ENCODE data around the gene C1orf87.

The C1orf87 gene

GRCh38 chr1:60066001-60066400 is 7.6 kb downstream of the C1orf87 start:
- FAIRE-seq (no peak), DNase-seq (ENCODE audit: extremely low spot score, insufficient read length, low read depth) (no peak)

DNA sequence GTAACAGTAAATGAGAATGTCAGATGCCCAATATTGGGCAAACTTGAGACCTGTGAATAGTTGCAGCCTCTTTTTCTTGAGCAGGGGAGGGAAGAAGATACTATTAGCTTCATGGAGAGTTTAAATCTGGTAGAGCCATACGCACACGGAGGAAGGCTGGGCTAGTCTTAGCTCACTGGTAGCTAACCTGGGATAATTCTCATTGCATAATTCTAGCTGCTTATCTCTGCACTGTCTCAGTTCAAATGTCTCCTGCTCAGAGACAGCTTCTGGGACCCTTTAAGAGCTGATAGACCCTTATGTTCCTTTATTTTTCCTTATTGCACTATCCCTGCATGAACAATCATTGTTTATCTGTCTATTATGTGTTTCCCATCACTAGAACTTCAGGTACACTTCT is 8.4 kb downstream of the C1orf87 start:
- no peak for DNase-seq (ENCODE audit: extremely low spot score, insufficient read length, low read depth)
- FAIRE-seq, result no peak

- no peak for DNase-seq (ENCODE audit: extremely low spot score, insufficient read length, low read depth)
Measured at GRCh38 chr1:60063561-60063960, 10.0 kb downstream of the C1orf87 start.

GRCh38 chr1:60059468-60059867 is 14.1 kb downstream of the C1orf87 start:
- FAIRE-seq (no peak), DNase-seq (ENCODE audit: extremely low spot score, insufficient read length, low read depth) (no peak)

More at GRCh38 chr1:60063561-60063960, 10.0 kb downstream of the C1orf87 start:
- no peak for FAIRE-seq

GRCh38 chr1:60055336-60055735 is 18.2 kb downstream of the C1orf87 start:
- no peak for FAIRE-seq
- no peak for DNase-seq (ENCODE audit: extremely low spot score, insufficient read length, low read depth)

DNA sequence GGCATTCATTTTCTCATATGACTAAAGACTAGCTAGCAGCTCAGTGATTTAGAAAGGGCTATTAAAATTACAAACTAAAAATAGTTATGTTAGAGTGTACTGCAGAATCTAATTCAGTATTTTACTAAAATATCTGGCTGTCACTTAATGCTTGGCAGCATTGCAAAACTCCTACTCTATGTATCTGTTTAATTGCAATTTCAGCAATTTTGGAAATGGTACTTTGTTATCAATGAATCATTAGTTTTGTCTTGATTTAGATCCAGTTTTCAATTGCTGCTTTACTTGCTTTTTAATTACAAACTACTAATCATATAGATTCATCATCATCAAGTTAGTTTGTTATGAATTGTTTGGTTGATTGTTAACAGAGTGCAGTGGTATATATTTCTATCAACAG is 19.2 kb downstream of the C1orf87 start:
- no peak for FAIRE-seq
- no peak for DNase-seq (ENCODE audit: extremely low spot score, insufficient read length, low read depth)

GRCh38 chr1:60052601-60053000 is 21.0 kb downstream of the C1orf87 start:
- DNase-seq (ENCODE audit: extremely low spot score, insufficient read length, low read depth) (no peak), FAIRE-seq (no peak)

- FAIRE-seq, result no peak
- no peak for DNase-seq (ENCODE audit: extremely low spot score, insufficient read length, low read depth)
Measured at GRCh38 chr1:60051191-60051590, 22.4 kb downstream of the C1orf87 start.

GRCh38 chr1:60049188-60049587 is 24.4 kb downstream of the C1orf87 start:
- FAIRE-seq (no peak), DNase-seq (ENCODE audit: extremely low spot score, insufficient read length, low read depth) (no peak)

DNA sequence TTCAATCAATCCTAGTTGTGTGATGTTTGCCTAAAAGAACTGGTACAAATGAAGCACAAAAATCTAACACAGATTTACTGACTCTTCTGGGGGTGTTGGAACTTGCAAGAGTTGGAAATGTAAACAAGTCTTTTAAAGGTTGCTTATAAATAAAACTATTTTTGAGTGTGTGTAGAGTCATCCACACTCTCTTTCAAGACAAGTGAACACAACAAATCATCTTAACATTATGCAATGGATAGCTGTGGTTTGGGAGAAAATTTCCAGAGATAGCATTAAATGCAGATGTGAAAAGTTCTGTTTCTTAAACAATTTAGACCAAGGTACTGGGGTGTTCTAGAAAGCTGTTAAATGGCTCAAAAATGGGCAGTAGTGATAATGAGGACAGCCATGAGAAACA is 28.7 kb downstream of the C1orf87 start:
- DNase-seq (ENCODE audit: extremely low spot score, insufficient read length, low read depth) (no peak), FAIRE-seq (no peak)

DNA sequence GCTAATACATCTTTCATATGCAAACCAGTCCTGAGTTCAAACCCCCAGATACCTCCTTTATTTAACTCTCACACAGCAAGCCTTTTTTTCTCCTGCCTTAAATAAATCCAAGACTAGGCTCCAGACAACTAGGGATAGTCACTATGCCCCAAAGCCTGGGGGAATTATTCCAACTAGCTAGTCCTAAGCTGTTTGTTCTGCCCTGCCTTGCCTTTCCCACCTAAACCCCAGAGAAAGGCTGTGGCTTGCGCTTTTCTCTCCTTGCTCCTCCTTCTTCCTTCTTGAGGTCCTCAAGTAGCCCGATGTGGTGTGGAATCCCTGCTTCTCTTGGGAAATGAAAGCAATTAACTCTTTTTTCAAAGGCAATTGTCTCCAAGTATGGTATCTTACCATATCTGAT is 31.8 kb downstream of the C1orf87 start:
- no peak for FAIRE-seq

DNA sequence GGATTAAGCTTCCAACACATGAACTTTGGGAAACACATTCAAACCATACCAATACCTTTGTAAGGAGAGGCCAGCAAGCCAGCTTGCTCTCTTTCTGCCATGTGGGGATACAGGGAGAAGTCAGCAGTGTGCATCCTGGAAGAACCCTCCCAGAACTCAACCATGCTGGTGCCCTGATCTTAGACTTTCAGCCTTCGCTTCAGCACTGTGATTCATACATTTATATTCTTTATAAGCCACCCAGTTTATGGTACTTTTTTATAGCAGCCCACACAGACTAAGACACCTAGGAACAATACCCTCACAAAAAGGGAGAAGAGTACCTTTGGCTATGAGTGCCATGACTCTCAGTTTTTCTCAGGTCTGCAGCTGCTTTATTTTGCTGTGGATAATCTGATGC is 35.9 kb downstream of the C1orf87 start:
- FAIRE-seq (no peak), DNase-seq (ENCODE audit: extremely low spot score, insufficient read length, low read depth) (no peak)

More for the DNA sequence above, 31.8 kb downstream of the C1orf87 start:
- no peak for DNase-seq (ENCODE audit: extremely low spot score, insufficient read length, low read depth)

GRCh38 chr1:60036856-60037460 is 36.6 kb downstream of the C1orf87 start:
- FAIRE-seq, result no peak
- no peak for DNase-seq (ENCODE audit: extremely low spot score, insufficient read length, low read depth)

DNA sequence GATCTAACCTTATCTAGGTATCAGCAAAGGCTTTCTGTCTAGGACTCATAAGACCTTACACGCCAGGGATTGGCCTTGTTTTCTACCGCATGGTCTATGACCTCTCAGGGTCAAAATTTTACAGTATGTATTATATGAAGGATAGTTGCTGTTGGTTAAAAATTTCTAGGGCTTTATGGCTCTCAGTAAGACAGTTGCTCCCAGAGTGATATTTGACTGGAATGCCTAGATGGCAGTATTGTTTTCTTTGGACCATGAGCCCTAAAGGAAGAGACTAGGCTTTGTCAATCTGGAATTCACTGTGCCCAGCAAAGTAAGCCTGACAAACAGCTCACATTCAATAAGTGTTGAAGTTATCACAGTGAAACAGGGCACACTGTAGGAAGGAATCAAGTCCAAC is 37.6 kb downstream of the C1orf87 start:
- FAIRE-seq, result no peak
- DNase-seq (ENCODE audit: extremely low spot score, insufficient read length, low read depth), result no peak

DNA sequence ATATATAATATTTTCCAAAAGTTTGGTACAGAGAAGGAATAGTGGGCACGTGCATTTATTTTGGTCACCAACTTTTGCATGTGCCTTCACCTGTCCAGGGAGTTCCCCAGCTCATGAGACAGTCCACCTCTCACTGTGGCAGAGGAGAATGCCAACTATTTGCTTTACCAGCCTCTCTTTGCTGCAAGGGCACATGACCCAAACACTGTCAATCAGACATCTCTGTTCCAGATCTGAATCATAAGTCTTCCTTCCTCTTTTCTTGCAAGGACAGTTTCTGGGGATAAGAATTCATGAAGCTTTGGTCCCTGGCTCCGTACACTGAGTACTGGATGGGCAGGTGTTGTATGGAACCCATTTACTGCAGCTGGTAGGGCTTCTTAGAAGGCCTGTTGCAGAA is 38.6 kb downstream of the C1orf87 start:
- DNase-seq (ENCODE audit: extremely low spot score, insufficient read length, low read depth) (no peak), FAIRE-seq (no peak)

DNA sequence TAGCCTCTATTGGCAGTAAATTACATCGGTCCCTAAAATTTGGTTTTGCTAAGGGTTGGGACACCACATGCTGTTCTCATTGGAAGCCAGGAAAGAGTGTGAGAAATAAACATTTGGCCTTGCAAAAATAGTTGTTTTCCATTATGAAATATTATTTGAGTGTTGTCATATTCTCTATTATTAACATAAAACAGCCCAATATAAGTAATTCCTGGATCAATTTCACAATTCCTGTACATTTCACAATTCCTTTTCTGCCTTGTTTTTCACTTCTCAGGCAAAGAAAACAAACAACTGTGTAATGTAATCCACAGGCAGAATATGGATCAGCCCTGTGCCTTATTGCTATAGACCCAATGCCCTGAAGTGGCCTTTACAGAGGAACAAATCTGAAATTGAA is 40.5 kb downstream of the C1orf87 start:
- DNase-seq (ENCODE audit: extremely low spot score, insufficient read length, low read depth), result no peak
- FAIRE-seq, result no peak

- FAIRE-seq (no peak), DNase-seq (ENCODE audit: extremely low spot score, insufficient read length, low read depth) (no peak)
Measured at GRCh38 chr1:60031146-60031545, 42.4 kb downstream of the C1orf87 start.

- DNase-seq (ENCODE audit: extremely low spot score, insufficient read length, low read depth) (no peak), FAIRE-seq (no peak)
Measured at GRCh38 chr1:60025552-60025951, 48.0 kb downstream of the C1orf87 start.

DNA sequence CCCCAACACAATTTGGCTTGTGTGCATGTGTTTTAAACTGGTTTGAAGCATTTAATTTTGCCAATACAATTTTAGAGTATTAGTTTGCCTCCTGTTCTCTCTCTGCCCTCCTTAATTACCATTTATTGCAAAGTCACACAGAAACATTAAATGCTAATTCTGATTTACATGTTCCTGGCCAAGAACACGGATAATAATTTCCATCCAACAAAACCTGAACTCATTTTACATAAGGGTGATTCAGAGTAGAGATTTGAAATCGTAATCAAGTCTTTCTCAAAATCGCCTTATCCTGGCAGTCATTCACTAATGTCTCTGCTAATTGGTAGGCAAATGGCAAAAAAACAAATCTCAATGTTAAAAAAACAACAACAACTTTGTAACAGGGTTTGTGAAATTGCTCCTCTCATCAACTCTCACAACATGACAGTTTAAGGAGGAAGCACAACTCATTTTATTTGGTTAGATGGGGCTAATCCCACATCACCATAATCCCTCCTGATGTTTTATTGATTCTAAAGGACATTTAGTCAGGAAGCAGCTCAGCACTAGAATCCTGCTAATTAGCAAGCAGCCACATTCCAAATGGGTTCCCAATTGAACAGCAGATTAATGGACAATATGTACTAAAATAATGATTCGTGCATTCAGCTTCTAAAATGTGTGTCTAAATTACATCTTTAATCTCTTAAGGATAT is 55.9 kb downstream of the C1orf87 start:
- FAIRE-seq, result no peak
- DNase-seq (ENCODE audit: extremely low spot score, insufficient read length, low read depth), result no peak

DNA sequence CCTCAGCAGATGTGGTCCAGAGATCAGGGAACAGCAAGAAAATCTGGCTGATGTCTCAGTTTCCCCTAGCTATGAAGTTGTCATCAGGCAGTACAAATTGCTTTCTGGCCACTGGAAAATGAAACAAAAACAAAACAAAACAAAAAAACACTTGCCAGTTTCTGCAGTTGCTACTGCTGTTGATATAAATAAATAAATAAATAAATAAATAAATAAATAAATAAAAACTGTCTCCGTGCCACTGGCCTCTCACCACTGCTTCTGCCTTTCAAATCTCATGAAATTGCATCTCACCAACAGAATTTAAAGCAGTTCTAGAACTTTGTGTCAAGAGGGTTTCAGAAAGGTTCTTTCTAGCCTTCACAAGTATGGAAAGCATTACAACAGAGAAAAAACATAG is 62.9 kb downstream of the C1orf87 start:
- FAIRE-seq (no peak), DNase-seq (ENCODE audit: extremely low spot score, insufficient read length, low read depth) (no peak)

DNA sequence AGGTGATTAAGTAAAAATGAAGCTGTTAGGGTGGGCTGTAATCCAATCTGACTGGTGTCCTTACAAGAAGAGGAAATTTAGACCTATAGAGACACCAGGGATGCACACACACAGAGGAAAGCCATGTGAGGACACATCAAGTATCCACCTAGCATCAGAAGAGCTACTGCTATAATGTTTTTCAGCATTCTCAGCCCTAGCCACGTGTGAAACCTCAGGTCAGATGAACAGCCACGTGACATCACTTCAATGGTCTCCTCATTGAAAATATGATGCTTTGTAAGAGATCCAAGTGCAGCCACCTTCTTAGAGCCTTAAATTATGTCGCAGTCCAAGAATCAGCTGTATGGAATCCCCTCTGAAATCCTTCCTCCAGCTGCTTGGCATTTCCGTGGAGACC is 65.1 kb downstream of the C1orf87 start:
- DNase-seq (ENCODE audit: extremely low spot score, insufficient read length, low read depth) (no peak), FAIRE-seq (no peak)

- FAIRE-seq, result no peak
- DNase-seq (ENCODE audit: extremely low spot score, insufficient read length, low read depth), result no peak
Measured at GRCh38 chr1:60000625-60001024, 72.9 kb downstream of the C1orf87 start.

All from GM18507 (cell line).